Lower leg skin (tissue), 4 donors: Measurements from ENCODE around the gene C6orf141. TPM values are rescaled to one million over a fixed set of nuclear protein-coding genes. Genes with fewer than 3 reads are reported as not detected.

Source experiments
- DNase-seq, 2 donors: peaks; one replicate each; pipeline ENCODE4 v3.0.0-alpha.2; 2019; ENCODE audit warnings: low spot score in 2 of 2
- H3K4me3 ChIP-seq: fragments of 200-600 bp; sonication (generic); 2 replicates; pipeline ENCODE4 v1.5.1; 2017; ENCODE audit warnings: mild to moderate bottlenecking, low read depth; ENCODE audit not compliant: poor library complexity, severe bottlenecking
- CTCF ChIP-seq, 3 donors: fragments of 450-650 bp; IDR thresholded peaks; one replicate each; pipeline ENCODE4 v1.5.1; 2016; ENCODE audit warnings: antibody characterized with exemption in 3 of 3, mild to moderate bottlenecking in 3 of 3, moderate library complexity in 2 of 3
- POLR2A ChIP-seq, 2 donors: fragments of 450-650 bp; IDR thresholded peaks; one replicate each; pipeline ENCODE4 v1.6.1; 2016 to 2017; ENCODE audit warnings: antibody characterized with exemption in 2 of 2, mild to moderate bottlenecking in 1 of 2, moderate library complexity in 1 of 2
- WGBS, 2 donors: methylation state at CpG; one replicate each; pipeline ENCODE4 v1.1.5; 2018; 5-methylcytosine and 5-hydroxymethylcytosine counted together
- intact Hi-C: fragments of 100-400 bp; cut with DNase I; formaldehyde crosslinking; loops from one replicate; pipeline ENCODE4 v1.15.0; 2023; ENCODE audit warnings: low total_unique reads
- total RNA-seq, 4 donors: library from RNA; depleted of rRNA; stranded (reverse); fragments of >200 nt; gene quantifications; one replicate each; pipeline ENCODE4 v1.1.0, GENCODE V29; 2016

Gene C6orf141
- total RNA-seq, 4 donors from 2014 or later = 4.2 to 25.6 (median 9.5) TPM

- DNase-seq = no peak
- TF ChIP-seq POLR2A (IDR thresholded peaks at IDR 0.05) (no peak), CTCF (IDR thresholded peaks at IDR 0.05) (no peak)
- 50 to 65% methylated on average over 5 of the region's 5 CpGs for WGBS, 2 donors
- no peak overlapping the region for H3K4me3 ChIP-seq
- intact Hi-C loops = no loop called here
Measured at GRCh38 chr6:49563006-49563886, 12.8 kb downstream of the C6orf141 start.

- no peak overlapping the region for H3K4me3 ChIP-seq
- WGBS, 2 donors = 63 to 66% methylated on average over 1 of the region's 1 CpG
- no peak for TF ChIP-seq CTCF (IDR thresholded peaks at IDR 0.05)
- TF ChIP-seq POLR2A (IDR thresholded peaks at IDR 0.05) = no peak
- intact Hi-C loops = no loop called here
- DNase-seq = no peak
Measured at GRCh38 chr6:49564552-49564951, 14.1 kb downstream of the C6orf141 start.

GRCh38 chr6:49565261-49565660, 14.8 kb downstream of the C6orf141 start:
- H3K4me3 ChIP-seq = no peak overlapping the region
- 38 to 39% methylated on average over 2 of the region's 2 CpGs for WGBS, 2 donors

GRCh38 chr6:49565855-49566254, 15.4 kb downstream of the C6orf141 start:
- H3K4me3 ChIP-seq = no peak overlapping the region
- no peak for TF ChIP-seq CTCF (IDR thresholded peaks at IDR 0.05)
- TF ChIP-seq POLR2A (IDR thresholded peaks at IDR 0.05) = no peak
- WGBS, 2 donors = 71 to 80% methylated on average over 10 of the region's 10 CpGs
- intact Hi-C loops = no loop called here
- no peak for DNase-seq

More at GRCh38 chr6:49565261-49565660, 14.8 kb downstream of the C6orf141 start:
- no peak for DNase-seq
- intact Hi-C loops = no loop called here
- TF ChIP-seq CTCF (IDR thresholded peaks at IDR 0.05) (no peak), POLR2A (IDR thresholded peaks at IDR 0.05) (no peak)

GRCh38 chr6:49570474-49571079, 20.1 kb downstream of the C6orf141 start:
- no peak for DNase-seq
- H3K4me3 ChIP-seq = no peak overlapping the region
- WGBS, 2 donors = 62% methylated on average over 6 of the region's 6 CpGs
- TF ChIP-seq POLR2A (IDR thresholded peaks at IDR 0.05) (no peak), CTCF (IDR thresholded peaks at IDR 0.05) (no peak)
- intact Hi-C loops = no loop called here
